ENCODE data around the gene PLA2G4E.

The PLA2G4E gene

DNA sequence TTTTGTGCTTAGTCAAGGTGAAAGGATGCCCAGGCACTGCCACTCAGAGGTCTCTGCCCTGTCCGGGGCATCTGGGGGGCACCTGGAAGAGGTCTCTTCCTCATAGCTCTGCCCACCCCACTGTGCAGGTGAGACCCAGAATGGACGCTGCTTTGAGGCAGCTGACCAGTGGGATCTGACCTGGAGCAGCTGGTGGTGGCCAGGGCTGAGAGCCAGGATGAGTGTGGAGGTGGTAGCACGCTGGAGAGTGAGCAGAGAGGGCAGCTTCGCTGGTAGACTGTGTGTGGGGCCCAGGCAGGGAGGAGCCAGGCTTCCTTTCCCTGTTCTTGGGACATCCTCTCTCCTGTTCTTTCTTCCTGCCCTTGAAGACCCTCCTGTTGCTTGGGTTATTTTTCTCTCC lies 32.2 kb upstream of the PLA2G4E start:
- DNase-seq, result no peak

DNA sequence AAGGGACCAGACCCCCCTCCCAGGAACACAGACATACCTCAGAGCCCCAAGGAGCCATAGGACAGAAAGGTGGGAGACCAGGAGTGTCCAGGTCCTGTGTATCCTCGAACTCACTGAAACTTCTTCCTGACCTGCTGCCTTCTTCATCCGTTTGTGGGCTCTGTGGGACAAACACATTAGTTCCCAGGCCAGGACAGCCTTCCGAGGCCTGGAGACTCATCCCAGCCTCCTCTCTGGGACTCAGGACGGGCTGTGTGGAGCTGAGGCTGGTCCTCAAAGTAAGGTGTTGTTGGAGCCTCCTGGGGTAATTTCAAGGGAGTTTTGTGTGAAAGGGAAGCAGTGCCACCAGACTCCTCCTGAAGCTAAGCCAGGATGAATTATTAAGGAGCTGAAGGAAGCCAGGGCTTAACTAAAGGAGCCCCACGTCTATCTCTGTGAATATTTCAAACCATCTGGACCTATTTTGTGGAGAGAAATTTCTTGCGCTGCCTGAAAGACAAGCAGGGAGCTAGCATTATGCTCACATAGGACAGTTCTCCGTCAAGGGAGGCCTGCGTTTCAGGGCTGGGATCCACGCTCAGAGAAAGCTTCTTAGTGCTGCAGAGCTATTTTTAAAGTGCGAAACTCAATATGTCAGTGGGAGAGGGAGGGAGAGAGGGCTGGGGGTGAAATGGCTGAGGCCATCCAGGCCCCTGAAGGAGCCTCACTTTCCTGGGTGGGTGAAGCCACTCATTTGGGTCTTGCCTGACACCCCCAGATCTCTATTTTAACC lies 29.8 kb upstream of the PLA2G4E start:
- DNase-seq, result no peak

DNA sequence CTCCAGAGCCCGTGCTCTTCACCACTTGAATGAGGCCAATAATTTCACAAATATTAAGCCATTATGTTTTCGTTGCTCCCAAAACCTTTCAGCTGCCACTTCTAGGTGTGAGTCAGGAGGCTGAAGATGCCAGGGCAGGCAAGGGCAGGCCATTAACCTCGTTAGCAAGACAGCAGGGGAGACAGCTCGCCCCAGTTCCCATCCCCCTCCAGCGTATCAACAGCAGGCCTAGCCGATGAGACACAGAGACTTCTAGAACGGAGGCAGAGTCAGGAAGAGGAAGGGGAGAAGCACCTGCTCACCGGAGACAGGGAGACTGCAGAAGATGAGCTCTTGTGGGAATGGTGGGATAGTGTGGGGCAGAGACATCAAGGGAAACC lies 28.0 kb upstream of the PLA2G4E start:
- DNase-seq, result no peak

DNA sequence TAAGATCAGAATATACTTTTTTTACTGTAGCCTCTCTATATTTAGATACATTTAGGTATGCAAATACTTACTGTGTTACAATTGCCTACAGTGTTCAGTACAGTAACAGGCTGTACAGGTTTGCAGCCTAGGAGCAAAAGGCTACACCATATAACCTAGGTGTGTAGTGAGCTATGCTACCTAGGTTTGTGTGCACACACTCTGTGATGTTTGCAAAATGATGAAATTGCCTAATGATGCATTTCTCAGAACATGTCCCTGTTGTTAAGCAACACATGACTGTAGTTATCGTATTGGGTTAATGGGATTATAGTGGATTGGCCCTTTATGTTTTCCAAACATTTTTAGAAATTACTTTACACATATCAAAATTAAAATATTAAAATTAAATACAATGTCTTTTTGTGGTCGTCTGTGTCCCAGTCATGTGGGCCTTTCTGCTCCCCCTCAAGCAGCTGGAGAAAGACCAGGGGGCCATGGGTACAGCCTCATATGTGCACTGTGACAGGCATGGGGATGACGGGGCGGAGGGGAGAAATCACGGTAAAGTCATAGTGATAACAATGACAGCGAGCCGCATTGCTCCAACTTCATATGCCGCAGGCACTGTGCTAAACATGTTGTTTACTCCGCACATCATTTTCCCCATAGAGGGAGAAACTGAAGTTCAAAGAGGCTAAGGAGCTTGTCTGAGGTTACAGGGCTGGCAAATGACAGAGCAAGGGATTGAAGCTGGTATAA lies 27.4 kb upstream of the PLA2G4E start:
- no peak for DNase-seq

DNA sequence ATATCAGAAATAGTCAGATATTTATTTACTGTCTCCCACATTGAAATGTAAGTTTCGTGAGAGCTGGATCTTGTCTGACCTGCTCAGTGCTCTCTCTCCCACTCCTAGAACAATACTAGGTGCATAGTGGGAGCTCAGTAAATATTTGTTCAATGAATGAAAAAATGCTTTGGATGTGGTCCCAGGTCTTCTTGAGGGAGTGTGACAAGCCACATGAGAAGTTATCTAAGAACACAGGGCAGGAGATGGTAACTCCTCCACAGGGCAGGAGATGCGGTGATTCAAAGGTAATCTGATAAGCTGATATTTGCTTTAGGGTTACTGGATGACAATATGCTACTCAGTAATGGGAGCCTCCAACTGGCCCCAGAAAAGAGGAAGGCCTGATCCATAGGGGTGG lies 25.8 kb upstream of the PLA2G4E start:
- DNase-seq, result no peak

DNA sequence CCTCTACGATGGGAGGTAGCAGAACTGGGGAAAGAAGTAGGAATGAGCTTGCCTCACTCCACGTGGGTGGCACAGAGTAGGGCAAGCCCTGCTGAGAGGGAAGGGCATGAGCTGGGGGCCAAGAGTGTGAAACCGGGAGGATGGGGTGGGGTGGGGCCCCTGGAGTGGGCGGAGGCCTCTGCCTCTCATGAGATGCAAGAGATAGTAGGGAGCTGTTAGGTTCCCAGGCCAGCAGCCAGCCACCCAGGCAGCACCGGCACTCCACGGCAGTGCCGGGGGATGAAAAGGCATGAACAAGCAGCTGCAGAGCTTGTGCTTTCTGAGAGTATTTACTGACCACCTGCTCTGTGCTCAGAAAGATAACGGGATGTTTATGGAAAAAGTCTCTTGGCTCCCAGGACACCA lies 24.4 kb upstream of the PLA2G4E start:
- no peak for DNase-seq

DNA sequence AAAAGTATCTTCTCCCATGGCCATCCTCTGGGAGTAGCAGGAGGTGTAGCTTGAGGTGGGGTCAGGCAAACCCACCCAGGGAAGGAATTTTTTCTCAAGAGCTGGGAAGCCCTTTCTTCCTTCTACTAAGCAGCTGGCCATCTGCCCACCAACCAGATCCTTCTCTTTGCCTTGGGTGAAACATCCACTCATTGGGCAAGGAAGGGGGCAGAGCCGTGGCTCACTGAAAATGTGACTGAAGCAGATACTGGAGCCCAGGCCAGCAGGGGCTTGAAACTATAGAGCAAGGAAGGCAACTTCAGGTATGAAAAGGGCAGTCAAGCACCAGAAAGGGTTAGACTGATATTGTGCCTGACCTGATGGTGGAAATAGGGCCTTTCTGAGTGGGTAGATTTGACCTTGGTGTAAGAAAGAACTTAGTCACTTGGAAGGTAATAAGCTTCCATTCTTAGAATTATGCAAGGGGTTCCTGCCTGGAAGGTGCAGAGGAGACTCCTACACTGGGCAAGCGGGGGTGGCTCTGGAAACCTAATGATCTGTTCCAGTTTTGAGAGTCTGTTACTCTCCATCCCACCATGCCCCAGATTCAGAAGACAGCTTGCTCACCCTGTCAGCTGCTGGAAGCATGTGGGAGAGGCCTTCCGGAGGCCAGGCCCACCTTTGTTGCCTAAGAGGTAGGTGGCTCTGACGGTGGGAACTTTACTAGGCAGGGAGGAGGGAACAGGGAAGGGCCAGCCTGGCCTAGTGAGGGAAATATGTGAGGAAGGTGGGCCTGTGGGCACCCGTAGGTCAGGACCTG lies 22.0 kb upstream of the PLA2G4E start:
- no peak for DNase-seq

DNA sequence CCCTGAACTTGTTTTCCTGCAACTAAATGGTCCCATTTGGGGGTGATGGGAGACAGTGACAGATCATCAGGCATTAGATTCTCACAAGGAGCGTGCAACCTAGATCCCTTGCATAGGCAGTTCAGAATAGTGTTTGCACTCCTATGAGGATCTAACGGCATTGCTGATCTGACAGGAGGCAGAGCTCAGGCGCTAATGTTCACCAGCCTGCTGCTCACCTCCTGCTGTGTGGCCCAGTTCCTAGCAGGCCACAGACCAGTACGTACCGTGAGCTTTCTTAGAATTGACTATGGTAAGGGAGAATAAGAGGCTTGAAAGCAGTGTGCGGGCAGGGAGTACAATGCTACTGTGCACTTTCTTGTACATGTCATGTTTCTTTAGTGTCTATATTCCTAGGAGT lies 17.6 kb upstream of the PLA2G4E start:
- no peak for DNase-seq

DNA sequence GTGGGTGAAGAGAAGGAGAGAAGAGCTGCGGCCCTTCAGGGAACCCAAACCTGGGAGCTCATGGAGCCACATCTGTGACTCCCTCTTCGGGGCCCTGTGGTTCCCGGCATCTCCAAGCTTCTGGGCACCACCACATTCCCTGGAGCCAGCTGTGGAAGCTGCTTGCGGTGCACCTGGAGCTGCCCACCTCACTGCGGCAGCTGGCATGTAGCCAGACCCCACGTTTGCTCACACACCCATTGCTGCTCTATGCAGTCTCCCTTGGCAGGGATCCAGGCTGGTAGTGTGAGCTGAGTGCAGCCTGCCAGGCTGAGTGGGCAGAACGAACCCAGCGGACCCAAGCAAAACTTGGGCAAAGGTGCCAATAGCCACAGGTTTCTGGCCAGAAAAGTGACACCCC lies 16.8 kb upstream of the PLA2G4E start:
- no peak for DNase-seq

DNA sequence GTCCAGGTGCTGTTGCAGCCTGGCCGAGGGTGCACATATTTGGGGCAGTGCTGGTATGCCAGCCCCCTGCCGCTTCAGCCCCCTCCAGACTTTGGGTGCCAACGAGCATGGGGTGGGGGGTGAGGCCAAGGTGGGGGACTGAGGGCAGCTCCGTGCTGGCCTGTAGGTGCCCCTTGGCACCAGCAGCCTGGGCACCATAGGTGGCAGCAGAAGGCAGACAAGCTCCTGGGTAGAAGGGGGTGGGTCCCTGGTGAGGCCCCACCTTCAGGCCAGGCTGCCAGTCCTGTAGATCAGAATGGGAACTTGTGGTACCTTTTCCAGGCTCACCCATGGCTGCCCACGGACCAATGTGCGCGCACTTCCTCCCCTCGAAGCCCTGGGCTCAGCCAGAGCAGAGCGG lies 16.1 kb upstream of the PLA2G4E start:
- DNase-seq, result no peak

DNA sequence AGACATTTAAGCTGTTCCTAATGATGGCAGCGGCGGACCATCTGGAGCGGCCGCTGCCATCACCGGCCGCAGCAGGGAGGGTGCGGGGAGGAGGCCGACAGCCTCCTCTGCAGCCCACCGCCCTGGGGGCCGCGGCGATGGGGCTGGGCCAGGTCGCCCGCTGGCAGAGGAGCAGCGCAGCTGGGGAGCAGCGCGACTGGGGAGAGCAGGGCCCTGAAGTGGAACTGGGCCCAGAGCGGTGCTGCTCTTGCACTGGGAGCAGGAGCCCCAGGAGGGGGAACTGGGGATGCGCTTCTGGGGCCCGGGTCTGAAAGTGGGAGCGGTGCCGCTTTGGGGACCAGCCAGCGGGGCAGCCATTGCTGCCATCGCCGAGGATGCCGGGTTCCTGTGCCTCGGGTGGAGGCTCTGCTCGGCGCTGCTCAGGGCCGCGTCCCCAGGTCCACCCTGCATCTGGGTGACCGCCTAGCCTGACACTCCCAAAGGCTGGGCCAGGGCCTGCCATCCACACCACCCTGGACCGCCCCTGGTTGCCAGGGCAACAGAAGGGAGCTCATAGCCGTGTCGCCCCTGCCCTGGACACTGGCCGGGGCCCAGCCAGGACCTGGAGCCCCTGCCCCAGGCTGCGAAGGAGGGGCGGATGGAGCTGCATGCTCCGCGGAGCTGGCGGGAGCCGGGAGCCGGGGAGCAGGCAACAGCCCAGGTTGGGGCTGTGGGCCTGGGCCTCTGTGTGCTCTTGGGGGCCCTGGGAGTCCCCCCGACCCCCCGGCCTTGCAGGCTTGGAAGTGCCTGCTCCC lies 15.5 kb upstream of the PLA2G4E start:
- DNase-seq, result no peak

DNA sequence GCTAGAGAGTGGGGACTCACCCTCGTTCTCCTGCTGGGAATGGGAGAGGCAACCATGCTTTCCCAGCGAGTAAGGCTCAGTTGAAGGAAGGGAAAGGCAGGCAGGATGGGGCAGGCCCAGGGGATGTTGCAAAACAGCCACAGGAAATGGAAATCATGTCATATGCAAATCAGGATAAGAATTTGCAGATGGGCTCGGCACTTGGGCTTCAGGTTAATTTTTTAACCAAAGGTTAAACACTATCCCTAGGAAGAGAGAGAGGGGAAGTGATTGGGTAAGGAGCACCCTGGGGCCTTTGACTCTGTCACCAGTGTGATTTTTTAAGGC lies 14.6 kb upstream of the PLA2G4E start:
- no peak for DNase-seq

DNA sequence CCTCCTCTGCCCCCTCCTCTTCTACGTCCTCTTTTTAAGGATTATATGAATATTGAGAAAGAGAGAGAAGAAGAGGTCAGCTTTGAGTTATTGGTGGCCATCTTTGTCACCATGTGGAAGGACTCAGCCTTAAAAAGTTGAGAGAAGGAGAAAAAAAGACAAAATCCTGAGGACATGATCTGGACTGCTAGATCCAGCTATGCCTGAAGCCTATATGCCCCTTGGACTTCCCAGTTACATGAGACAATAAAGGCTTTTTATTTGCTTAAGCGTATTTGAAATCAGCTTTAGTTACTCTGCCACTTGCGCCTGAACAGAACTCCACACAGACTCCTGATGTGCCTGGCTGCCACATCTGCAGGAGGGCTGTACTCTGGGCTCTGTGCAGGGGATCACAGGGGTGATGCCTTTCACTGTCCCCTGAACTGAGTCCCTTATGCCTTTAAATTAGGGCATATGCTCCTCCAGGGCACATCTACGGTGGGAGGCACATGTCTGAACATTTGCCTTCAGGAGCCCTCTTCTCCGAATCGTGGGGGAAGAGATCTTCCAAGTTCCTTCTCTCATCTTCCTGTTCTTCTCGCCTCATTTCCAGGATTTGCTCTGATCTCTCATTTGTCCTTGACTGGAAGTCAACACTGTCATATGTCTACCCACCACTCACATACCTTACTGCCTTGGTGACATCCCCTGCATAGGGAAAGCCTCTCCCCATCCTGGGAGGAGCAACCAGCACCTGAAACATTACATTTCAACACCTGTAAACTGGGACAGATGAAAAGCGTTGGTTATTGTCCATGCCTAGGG lies 14.0 kb upstream of the PLA2G4E start:
- DNase-seq, result no peak

DNA sequence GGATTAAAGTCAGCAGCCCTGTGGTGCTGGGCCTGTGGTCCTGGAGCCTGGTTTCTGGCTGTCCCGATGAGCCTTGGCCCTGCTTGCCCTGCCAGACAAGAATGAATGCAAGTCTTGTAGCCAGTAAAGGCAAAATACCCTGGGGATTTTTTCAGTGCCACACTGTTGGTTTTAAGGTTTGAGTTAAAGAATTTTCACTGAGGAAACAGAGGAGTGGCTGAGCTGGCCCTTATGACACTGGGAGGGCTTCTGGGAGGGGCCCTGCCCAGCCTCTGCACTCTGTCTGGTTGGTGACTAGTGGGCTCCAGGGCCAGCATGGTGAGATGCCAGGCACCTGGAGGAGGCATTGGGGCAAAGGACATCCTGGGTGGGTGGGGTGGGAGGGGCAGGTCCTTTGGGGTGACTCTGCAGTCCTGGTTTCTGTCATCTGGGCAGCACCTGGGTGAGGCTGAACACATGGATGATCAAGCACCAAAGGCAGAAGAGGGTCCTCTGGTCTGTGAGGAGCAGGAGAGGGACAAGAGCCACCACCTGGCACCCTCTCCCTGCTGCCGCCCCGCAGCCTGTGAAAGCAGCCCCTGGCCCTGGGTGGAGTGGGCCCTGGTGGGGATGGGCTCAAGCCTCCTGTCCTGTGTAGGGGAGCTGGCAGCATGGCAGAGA lies 12.5 kb upstream of the PLA2G4E start:
- DNase-seq, result no peak

DNA sequence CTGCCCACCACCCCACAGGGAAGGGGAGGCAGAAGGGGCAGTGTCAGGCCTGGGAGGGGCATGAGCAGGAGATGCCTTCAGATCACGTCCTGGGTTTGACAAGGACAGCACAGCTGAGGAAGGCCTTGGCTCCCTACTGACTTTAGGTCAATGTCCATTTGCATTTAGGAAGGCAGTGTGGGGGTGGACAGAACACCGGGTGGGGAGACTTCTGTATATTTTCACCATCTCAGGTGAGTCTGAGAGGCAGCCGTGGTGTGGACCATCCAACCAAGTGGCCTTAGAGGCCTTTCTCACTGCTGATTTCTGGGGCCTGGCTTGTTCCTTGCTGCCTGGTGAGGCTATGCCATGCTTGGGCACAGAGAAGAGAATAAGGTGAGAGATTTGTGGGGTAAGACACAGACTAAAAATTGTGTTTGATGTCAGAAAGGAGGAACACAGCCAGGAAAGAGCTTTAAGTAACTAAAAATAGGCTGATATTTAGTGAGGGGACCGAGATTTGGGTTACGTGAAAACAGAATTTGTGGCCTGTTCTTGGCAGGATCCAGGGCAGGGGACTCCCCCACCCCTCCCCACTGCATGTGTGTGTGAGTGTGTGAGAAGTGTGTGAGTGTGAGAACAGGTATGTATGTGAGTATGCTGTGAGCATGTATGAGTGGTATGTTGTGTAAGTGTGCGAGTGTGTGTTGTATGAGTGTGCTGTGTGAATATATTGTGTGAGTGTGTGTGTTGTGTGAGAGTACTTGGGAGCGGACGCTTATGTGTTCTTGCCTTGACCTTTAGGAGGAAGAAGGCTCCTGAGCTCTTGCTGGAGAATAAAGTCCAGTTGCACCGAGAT lies 11.8 kb upstream of the PLA2G4E start:
- no peak for DNase-seq

DNA sequence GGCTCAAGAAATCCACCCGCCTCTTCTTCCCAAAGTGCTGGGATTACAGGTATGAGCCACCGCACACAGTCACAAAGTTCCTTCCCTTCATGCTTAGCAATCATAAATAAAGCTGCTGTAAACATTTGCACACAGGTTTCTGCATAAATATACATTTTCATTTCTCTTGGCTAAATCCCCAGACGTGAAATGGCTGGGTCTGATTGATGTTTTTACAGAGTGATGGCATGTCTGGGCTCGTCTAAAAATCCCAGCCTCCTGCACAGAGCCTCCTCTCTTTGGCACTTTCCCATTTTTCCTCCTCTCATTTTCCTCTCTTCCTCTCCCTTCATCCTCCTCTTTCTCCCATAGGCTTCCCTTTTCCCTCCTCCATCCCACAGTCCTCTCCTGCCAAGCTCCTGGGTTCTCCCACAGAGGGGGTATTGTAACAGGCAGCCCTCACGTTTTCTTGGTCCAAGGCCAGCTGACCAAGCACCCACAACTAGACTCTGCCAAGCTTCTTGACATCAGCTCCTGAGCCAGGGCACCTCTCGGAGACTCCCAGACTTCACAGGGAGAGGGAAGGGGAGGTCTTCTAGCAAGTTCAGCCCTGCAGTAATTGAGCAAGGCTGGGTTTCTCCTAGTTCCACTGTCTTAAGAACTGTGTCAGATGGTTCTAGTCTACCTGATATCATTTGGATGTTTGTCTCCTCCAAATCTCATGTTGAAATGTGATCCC lies 10.5 kb upstream of the PLA2G4E start:
- no peak for DNase-seq

DNA sequence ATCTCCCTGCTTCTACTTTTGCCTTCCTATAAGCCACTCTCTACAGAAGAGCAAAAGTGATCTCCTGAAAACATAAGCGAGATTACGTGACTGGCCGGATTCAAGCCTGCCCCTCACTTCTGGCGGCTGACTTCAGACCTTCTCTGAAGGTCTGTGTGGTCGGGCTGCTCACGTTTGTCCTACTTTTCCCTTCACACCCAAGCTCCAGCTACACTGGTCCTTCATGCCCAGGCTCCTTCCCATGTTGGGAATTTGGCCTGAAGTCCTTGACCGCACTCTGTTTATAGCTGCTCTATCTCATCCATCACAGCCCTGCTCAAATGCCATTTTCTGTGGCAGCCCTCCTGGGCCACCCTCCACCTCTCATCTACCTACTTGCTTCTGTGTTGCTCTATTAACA lies 6.7 kb upstream of the PLA2G4E start:
- no peak for DNase-seq

DNA sequence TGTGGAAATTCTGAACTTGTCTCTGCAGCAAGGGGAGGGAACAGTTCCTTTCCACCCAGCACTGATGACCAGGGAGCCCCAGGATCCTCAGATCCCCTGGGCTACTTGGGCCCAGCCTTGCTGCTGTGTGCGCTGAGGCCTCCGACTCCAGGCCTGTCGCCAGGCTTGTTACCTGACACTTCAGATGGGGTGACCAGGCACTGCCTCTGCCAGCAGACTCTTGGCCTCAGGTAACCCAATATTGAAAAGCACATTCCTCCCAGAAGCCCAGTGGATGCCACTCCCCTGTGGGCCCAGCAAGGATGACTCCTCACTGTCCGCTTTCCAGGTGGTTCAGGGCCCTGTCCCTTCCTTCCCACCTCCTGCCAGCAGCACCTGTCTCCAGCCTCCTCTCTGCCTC lies 3.5 kb upstream of the PLA2G4E start:
- DNase-seq, result no peak

DNA sequence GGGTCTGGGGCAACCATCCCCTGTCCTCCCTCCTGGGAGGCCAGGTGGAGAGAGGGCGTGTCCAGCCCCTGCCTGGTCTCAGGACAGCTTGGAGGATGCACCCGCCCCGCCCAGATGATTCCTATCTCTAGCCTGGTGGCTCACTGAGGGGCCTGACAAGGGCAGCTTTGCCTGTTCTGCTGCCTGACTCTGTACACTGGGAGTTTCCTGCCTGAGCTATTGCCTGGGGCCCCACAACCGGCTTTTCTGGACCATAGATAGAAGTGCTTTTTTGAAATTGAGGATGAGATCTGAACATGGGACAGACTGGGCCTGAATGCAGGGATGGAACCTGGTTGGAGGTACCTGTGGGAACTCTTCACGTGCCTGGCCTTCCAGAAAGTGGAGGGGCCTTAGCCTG lies 751 bp upstream of the PLA2G4E start:
- DNase-seq, result no peak
